Upper lobe of right lung (tissue), 1 donor: ENCODE measurements around the gene ZNF592. TPM values are rescaled to one million over a fixed set of nuclear protein-coding genes. Genes with fewer than 3 reads are reported as not detected.
"Not testable (repeated sequence)": the region's sequence is repeated elsewhere in the genome, so short reads cannot be mapped to it uniquely, and the experiment has no call there.

Experiments
- ATAC-seq: fragments of 200-7000 bp; cut with Tn5 transposase; one replicate; pipeline ENCODE4 v1.9.1; 2020; ENCODE audit warnings: mild to moderate bottlenecking, moderate library complexity
- DNase-seq: peaks from one replicate; pipeline ENCODE4 v3.0.0-alpha.2; 2020
- H3K27ac ChIP-seq: fragments of 200-600 bp; one replicate; pipeline ENCODE4 v1.8.0; 2022
- H3K27me3 ChIP-seq: fragments of 200-600 bp; one replicate; pipeline ENCODE4 v1.8.0; 2022; ENCODE audit warnings: mild to moderate bottlenecking
- H3K36me3 ChIP-seq: fragments of 200-600 bp; one replicate; pipeline ENCODE4 v1.8.0; 2022
- H3K4me1 ChIP-seq: fragments of 200-600 bp; one replicate; pipeline ENCODE4 v1.8.0; 2022
- H3K4me3 ChIP-seq: fragments of 200-600 bp; one replicate; pipeline ENCODE4 v1.8.0; 2022; ENCODE audit warnings: mild to moderate bottlenecking
- H3K9me3 ChIP-seq: fragments of 200-600 bp; one replicate; pipeline ENCODE4 v1.8.0; 2022
- intact Hi-C: fragments of 100-400 bp; cut with DNase I; formaldehyde crosslinking; loops from one replicate; pipeline ENCODE4 v1.11.0; 2022
- total RNA-seq: library from RNA; stranded (reverse); fragmentation: NEBNext Ultra II Directional; extraction: Animal tissue kit (Norgen Biotek cat#: 25700); gene quantifications from one replicate; pipeline ENCODE4 v1.2.1, GENCODE V29; 2021
- TF ChIP-seq, protein P1 (sequence below): fragments of 200-600 bp; IDR thresholded peaks from one replicate; pipeline ENCODE4 v1.8.0; 2022; ENCODE audit warnings: antibody characterized with exemption
- donor health status: DM: no; HTN: yes; CAD: no; lungs with severe emphysema.

ZNF592 gene
- total RNA-seq, 1 donor from 2014 or later = 33.3 TPM

DNA sequence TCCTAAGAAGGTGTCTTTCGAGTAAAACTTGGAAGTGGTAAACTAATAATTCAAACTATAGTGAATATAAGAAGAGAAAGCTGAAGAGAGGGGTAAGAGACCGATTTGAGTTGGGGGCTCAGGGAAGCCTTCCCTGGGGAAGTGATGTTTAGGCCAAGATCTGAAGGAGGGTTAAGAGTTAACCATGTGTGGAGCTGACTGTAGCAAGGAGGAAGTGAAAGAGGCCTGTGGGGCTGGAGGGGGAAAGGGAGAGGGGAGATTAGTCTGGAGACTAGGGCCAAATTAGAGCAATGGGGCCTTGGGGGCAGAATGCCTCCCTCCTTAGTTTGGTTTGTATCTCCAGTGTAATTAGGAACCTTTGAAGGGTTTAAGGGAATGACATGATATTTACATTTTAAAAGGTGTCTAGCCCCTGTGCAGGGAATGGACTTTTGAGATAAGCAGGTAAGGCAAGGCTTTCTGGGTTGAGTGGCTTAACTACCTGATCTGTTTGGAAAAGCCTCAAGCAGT is 2.2 kb downstream of the ZNF592 start:
- H3K9me3 ChIP-seq = no peaks in the 10 kb centered on the region
- peak overlapping the region; percentile 3 for H3K27ac ChIP-seq
- ATAC-seq (no peak), DNase-seq (no peak)
- H3K4me3 ChIP-seq = peak overlapping the region; percentile 5
- intact Hi-C loops = no loop called here
- H3K27me3 ChIP-seq = no peaks in the 10 kb centered on the region
- peaks cover 56% of the 10 kb centered on the region for H3K4me1 ChIP-seq
- TF ChIP-seq, protein P1, sequence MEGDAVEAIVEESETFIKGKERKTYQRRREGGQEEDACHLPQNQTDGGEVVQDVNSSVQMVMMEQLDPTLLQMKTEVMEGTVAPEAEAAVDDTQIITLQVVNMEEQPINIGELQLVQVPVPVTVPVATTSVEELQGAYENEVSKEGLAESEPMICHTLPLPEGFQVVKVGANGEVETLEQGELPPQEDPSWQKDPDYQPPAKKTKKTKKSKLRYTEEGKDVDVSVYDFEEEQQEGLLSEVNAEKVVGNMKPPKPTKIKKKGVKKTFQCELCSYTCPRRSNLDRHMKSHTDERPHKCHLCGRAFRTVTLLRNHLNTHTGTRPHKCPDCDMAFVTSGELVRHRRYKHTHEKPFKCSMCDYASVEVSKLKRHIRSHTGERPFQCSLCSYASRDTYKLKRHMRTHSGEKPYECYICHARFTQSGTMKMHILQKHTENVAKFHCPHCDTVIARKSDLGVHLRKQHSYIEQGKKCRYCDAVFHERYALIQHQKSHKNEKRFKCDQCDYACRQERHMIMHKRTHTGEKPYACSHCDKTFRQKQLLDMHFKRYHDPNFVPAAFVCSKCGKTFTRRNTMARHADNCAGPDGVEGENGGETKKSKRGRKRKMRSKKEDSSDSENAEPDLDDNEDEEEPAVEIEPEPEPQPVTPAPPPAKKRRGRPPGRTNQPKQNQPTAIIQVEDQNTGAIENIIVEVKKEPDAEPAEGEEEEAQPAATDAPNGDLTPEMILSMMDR = no peak
- no peaks in the 10 kb centered on the region for H3K36me3 ChIP-seq

DNA sequence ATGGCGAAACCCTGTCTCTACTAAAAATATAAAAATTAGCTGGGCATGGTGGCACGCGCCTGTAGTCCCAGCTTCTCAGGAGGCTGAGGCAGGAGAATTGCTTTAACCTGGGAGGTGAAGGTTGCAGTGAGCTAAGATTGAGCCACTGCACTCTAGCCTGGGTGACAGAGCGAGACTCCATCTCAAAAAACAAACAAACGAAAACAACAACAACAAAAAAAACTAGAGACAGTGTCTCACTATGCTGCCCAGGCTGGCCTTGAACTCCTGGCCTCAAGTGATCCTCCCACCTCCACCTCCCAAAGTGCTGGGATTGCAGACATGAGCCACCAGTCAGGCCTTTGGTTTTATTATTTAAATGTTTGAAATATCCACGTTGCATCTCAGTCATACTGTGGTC is 3.3 kb downstream of the ZNF592 start:
- H3K27me3 ChIP-seq, H3K4me3 ChIP-seq, DNase-seq, ATAC-seq, intact Hi-C loops, H3K9me3 ChIP-seq, H3K36me3 ChIP-seq: not testable (repeated sequence)
- Histone ChIP-seq H3K27ac (peak overlapping the region; percentile 47), H3K4me1 (peaks cover 57% of the 10 kb centered on the region)

DNA sequence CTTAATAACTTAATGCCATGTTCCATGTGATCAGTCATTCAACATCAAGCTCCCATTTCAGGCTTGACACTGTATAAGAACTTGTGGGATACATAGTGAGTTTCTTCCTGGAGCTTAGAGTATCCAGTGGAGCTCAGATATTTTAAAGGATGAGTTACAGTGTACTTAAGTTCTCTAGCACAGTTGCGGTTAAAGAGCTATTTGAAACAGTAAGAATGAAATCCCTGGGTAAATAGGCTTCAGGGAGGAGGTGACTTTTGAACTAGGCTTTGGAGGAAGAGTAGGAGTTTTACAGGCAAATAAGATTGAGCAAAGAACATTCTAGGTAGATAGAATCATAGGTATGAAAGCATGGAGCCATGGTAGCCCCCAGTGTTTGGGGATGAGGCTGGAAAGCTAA is 3.8 kb downstream of the ZNF592 start:
- no peaks in the 10 kb centered on the region for H3K27me3 ChIP-seq
- peaks cover 52% of the 10 kb centered on the region for H3K4me1 ChIP-seq
- H3K9me3 ChIP-seq = no peaks in the 10 kb centered on the region
- no peak overlapping the region for H3K4me3 ChIP-seq
- no peaks in the 10 kb centered on the region for H3K36me3 ChIP-seq
- ATAC-seq (no peak), DNase-seq (no peak)
- TF ChIP-seq, protein P1 = no peak
- intact Hi-C loops = no loop called here
- peak overlapping the region; percentile 47 for H3K27ac ChIP-seq

DNA sequence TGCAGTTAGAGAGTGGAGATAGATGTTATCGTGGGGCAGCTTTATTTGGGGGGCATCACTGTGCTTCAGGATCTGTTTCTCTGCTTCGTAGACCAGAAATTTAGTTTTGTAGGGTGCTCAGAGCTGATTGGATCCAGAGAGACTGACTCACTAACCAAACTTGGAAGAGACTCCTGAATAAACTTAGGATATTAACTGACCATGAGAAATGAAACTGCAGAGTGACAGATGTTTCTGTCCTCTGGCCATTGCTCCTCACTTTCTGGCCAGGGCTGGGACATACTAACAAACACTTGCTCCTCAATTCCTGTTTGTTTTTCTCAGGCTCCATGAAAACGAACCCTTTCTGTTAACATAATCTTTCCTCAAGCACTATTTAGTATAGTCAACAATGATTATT is 4.3 kb downstream of the ZNF592 start:
- ATAC-seq = no peak
- Histone ChIP-seq H3K36me3 (no peaks in the 10 kb centered on the region), H3K27me3 (no peaks in the 10 kb centered on the region), H3K27ac (peak overlapping the region; percentile 47), H3K9me3 (no peaks in the 10 kb centered on the region), H3K4me1 (peaks cover 52% of the 10 kb centered on the region), H3K4me3 (no peak overlapping the region)
- DNase-seq = no peak
- intact Hi-C loops = no loop called here
- TF ChIP-seq, protein P1 = no peak

DNA sequence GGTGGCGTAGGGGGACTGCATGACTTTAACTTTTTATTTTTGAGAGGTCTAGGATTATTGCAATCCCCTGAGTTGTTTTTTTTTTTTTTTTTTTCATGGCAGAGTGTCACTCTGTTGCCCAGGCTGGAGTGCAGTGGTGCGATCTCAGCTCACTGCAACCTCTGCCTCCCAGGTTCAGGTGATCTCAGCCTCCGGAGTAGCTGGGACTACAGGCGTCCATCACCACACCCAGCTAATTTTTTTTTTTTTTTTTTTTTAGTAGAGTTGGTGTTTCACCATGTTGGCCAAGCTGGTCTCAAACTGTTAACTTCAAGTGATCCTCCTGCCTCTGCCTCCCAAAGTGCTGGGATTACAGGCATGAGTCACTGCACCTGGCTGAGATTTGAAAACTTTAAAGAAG is 6.5 kb downstream of the ZNF592 start:
- ATAC-seq, H3K4me3 ChIP-seq, H3K27ac ChIP-seq, intact Hi-C loops, H3K27me3 ChIP-seq, H3K9me3 ChIP-seq, DNase-seq, H3K36me3 ChIP-seq: not testable (repeated sequence)
- peaks cover 55% of the 10 kb centered on the region for H3K4me1 ChIP-seq

DNA sequence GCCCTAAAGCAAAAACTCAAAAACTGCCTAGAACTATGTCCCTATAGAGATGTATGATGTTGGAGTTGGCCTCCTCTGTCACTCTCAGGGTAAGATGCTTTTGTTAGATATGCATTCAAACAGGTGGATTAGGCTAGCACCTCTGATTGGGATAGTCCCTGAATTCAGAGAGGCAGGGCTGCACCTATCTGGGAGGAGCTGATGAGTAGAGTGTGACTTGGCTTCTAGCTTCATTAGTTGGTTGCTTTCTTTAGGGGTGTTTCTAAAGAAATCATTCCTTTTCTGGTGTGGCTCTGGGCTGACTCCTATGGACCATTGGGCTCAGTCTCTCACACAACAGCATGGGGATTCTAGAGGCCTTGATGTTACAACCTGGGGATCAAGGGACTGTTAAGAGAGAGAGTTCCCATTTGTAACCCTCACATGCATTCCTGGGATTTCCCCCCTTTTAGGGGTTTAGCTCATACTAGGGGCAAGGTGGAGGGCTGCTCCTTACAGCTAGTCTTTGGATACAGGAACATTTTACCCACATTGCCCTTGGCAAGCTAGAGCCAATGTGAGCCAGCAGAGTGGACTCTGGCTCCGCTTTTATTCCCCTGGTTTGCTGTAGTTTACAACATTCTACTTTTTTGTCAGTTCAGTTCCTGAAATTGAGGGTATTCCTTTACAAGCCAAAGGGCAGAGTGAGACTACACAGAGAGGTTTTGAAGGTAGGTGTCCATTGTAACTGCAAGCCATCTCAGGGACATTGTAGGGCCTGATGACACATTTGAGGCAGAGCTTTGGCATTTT is 7.5 kb downstream of the ZNF592 start:
- no peak overlapping the region for H3K27ac ChIP-seq
- TF ChIP-seq, protein P1 = no peak
- DNase-seq (no peak), ATAC-seq (no peak)
- no peaks in the 10 kb centered on the region for H3K36me3 ChIP-seq
- H3K27me3 ChIP-seq = no peaks in the 10 kb centered on the region
- intact Hi-C loops = no loop called here
- H3K9me3 ChIP-seq = no peaks in the 10 kb centered on the region
- H3K4me1 ChIP-seq = peaks cover 53% of the 10 kb centered on the region
- H3K4me3 ChIP-seq = no peak overlapping the region
